Measurements from ENCODE around the gene L3MBTL1.
A peak's percentile ranks its signal among the peaks of the same experiment; 100 is the strongest.

L3MBTL1 gene

GRCh38 chr20:43590392-43591303 lies 83.2 kb downstream of the L3MBTL1 start, which contains the start of gene IFT52:
TSS of gene IFT52 (plus strand) at chr20:43590937. CDS start at chr20:43594699, 3,762 bp downstream.
- peak; percentile 97 for DNase-seq (ENCODE audit: low spot score)
